Stimulated activated CD8-positive, alpha-beta memory T cell treated with anti-CD3 and anti-CD28 coated beads, Interleukin-12 subunit alpha, Interleukin-12 subunit beta, amount 100 ng/mL, for 24 hours (primary cell): ENCODE measurements around the gene AJAP1.

Source experiments
- DNase-seq: peaks from one replicate; pipeline ENCODE4 v3.0.0-alpha.2; 2020; ENCODE audit errors: extremely low read depth

AJAP1 gene

DNA sequence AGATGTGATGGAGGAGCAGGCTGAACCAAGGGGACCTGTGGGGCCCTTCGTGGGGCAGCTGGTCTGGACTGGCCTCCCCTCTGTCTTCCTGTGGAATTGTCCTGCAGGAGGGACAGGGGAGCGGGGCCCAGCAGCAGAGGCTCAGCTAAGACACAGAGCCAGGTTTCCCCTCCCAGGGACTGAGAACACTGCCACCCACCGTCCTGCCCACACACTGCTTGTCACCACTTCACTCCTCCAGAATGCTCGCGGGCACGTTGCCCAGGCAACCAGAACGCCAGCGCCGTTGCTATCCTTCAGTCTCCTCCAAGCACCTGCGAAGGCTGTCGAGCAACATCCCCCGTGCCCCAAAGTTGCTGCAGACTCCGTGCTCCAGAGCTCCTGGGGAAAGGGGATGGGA is 46.4 kb downstream of the AJAP1 start:
- no peak for DNase-seq

DNA sequence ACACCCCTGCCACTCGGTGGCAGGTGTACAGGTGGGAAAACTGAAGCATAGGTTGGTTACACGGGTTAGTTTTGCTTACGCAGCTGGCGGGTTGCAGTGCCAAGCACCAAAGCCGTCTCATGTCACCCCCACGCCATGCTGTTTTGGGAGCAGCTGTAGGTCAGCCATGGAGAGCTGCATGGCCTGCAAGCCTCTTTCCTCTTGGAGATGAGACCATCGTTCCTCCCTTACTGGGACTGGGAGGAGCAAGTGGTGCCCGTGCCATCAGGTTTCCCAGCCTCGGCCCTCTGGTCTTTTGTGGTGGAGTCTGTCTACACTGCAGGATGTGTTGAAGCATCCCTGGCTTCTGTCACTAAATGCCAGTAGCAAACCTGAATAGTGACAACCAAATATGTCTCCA is 46.9 kb downstream of the AJAP1 start:
- no peak for DNase-seq

DNA sequence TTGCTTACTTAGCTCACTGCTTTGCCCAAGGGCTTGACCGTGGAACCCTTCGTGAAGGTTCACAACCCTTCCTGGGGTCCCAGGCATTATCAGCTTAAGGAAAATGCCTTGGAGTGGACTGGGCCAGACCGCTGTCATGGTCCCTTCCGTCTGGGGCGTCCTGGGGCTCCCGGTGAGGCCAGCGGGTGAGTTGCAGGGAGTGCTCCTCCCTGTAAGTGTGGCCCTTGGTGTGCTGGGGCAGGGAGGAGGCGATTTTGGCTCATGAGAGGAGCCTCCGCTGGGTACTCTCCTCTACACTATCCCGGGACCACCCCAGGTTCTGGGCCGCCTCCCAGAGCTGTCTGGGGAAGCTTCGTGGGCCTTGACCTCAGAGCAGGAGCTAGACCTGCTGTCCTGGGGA is 48.1 kb downstream of the AJAP1 start:
- DNase-seq: no peak

DNA sequence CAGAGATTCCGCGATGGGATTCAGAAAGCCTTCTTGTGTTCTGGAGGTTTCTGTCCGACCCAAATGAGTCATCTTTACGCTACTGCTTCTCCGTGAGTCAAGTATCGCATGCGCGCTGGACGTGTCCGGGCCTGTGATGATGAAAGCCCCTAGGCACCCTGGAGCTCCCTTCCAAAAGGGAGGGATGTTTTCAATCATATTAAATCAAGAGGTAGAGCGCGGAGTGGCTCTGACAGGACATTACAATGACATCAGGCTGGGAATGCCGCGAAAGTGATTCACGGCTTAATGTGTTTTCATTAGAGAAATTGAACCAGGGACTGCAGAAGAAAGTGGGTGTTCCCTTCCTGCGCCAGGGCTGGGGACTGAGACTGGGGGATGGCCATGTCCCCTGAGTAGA is 48.5 kb downstream of the AJAP1 start:
- no peak for DNase-seq

DNA sequence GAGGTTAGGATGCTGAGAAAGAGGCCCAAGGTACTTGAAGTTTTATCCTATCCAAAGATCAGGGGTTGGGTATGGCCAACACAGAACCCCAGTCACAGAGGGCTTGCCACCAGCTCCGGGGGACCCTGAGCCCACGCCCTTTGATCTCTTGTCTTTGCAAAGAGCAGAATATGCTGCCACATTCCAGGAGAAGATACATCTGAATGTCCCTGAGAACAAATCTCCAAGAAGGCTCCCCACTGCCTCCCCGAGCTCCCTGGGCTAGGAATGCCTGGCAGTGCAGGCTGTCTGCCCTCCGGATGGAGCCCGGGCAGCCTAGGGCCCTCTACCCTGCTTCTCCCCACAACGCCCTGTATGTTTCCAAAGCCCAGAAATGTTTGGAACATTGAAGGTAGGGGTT is 49.2 kb downstream of the AJAP1 start:
- DNase-seq: no peak

DNA sequence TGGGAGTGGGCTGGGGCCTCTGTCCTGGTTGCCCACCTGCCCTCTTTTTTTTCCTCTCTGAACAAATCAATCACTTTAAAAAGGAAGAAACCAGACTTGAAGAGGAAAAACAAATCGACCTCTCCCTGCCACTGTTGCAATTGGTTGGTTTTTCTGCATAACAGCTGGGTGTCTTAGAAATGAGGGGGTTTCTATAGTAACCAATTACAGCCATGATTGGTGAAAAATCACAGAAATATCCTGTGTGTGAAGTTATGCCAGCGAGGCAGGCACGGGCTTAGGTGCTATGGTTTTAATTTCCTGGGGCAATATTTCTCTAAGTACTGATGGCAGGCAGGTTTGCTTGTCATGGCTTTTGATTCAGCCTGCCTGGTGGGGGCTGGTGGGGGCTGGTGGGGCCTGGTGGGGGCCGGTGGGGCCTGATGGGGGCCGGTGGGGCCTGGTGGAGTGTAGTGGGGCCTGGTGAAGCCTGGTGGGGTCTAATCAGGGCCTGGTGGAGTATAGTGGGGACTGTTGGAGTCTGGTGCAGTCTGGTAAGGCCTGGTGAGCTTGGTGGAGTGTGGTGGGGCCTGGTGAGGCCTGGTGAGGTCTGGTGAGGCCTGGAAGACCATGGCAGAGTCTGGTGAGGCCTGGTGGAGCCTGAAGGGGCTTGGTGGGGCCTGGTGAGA is 54.6 kb downstream of the AJAP1 start:
- no peak for DNase-seq

DNA sequence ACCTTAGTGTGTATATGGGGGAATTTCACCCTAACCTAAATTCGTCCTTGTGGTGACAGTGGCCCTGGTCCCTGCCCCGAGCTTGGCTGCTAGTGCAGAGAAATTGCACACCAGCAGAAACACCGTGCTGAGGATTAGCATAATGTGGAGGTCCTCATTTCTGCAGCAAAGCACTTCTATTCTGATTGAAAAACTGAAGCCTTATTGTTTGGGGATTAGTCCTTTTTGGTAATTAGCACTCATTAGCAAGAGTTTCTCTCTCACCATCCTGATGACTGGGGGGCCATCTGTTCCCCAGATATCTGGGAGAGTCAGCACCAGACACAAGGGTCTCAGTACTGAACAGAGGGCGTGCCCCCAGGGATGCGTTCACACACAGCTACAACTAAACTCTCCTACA is 55.2 kb downstream of the AJAP1 start:
- DNase-seq: no peak

DNA sequence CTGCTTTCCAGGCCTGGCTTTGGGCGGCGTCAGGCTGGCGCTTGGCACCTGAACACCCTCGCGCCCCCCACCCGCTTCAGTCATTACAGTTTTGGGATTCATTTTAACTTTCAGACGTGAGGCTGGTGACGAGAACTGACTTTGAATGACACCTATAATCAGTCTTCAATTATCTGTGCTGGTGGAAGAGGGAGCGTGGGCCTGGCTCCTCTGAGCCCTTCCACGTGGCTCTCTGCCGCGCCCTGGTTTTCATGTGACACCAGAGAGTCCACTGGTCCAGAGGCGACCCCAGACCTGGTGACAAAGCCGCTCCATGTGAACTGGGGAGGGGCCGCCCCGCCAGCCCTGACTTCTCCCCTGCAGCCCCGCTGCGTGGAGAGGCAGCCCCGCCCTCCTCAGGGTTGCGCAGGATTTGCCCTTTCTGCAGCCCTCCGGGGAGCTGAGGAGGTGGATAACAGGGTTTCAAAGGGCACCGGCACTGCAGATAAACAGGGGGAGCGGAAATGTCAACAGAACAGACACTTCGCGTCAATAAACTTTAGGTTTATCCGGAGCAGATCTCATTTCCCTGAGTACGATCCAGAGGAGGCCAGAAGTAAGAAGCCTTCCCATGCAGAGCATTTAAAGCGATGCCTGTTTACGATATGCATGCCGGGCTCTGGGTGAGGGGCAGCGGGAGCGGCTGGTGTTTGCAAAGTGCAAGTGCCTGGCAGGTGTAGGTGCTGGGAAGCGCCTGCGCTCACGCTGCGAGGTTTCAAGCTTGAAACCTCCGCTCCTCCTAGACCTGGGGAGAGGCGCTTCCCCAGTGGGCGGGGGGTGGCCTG is 56.4 kb downstream of the AJAP1 start:
- no peak for DNase-seq

DNA sequence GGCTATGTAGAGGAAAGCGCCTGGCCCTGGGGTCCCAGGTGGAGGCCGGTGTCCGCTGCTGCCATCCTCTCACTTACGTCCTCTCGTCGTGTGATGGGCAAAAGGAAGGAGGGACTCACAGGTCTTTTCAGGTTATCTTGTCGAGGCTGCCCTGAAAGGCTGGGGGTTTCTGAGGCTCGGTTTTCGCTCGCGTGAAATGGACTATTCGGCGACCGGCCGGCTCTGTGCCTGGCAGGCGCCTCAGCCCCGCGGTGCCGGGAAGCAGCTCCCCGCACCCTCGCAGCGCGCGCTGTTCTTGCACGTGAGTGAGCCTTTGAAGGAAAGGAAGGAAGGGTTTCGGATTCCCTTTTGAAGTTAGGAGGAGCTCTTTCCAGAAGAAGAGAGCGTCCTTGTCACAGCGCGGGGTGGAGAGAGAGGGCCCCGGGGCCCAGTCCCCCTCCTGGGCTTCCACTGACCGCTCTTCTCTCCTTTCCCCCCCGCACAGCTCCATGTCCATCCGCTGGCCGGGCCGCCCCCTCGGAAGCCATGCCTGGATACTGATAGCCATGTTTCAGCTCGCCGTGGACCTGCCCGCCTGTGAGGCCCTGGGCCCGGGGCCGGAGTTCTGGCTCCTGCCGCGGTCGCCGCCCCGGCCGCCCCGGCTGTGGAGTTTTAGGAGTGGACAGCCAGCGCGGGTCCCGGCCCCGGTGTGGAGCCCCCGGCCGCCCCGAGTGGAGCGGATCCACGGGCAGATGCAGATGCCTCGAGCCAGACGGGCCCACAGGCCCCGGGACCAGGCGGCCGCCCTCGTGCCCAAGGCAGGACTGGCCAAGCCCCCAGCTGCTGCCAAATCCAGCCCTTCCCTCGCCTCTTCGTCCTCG is 57.2 kb downstream of the AJAP1 start:
- DNase-seq: no peak

DNA sequence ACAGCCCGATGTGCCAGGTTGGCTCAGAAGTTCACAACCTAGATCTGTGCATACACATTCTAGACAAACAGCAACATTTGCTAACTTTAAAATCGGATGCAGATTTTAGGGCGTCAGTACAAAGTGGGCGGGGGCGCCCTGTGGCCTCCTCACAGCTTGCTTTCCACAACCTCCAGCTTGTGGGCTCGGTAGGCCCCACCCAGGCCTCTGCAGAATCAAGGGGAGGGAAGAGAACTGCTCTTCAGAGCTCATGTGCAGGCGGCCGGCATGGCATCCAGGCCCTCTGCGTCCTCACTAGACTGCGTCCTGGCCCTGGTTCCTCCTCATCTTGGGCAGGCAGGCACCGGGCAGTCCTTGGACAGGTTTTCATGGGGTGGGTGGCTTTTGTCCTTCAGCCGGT is 59.3 kb downstream of the AJAP1 start:
- DNase-seq: no peak

DNA sequence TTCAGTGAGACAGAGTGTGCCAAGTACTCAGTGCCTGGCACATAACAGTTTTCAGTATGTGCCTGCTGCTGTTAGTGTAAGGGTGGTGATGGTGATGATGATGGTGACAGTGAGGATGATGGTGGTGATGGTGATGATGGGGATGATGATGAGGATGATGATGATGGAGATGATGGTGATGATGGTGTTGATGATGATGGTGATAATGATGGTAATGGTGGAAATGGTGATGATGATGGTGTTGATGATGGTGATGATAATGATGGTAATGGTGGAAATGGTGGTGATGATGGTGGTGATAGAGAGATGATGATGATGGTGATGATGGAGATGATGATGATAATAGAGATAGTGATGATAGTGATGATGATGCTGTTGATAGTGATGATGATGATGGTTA is 62.0 kb downstream of the AJAP1 start:
- no peak for DNase-seq

DNA sequence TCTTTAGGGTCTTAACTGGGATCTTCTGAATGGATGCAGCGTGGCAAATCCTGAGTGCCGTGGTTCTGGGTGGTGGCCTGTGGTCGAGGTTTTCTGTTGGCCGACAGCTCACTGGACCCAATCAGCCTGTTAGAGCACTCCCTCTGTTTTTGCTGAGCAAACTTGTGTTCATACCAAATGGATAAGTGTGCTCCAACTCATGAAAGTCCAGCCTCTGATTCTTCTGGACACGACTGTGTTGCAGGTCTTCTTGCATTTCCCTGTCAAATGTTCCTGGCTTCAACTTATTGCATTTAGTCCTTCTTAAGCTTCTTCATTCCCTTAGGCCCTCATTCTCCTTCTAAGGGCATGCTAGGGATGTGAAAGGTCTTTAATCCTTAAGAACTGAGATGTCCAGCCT is 63.7 kb downstream of the AJAP1 start:
- no peak for DNase-seq

DNA sequence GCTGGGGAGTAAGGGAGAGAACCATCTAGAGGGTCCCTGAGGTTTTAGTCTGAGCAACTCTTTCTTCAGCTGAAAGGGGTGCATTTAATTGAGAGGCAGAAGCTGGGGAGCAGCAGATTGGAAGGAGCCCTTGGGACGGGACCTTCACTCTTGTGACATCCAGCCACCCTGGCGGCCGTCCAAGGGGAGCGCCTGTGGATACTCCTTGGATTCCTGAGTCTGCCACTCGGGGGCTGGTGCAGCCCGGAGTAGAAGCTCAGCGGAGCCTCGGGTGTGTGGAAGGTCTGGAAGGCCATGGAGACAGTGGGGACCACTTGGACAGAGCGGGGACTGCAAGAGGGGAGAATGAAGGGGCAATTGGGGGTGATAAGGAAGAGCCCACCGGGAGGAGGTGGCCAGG is 68.7 kb downstream of the AJAP1 start:
- DNase-seq: no peak

DNA sequence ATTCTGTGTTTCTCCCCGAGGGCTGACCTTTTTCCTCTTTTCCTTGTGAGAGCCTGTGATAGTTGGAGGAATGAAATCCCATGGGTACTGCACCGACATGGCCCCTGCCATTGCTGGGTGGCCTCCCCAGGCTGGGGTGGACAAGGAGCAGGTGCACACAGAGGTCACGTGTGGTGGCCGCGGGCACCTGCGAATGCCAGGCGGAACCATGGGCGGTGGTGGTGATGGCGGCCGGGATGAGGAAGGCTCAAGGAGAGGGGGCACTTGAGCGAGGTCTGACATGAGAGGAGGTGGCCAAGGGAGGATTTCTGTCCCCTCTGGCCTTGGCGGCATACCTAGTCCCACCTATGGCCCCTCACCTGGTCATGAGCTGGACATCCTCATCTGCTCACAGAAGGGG is 69.6 kb downstream of the AJAP1 start:
- DNase-seq: no peak

DNA sequence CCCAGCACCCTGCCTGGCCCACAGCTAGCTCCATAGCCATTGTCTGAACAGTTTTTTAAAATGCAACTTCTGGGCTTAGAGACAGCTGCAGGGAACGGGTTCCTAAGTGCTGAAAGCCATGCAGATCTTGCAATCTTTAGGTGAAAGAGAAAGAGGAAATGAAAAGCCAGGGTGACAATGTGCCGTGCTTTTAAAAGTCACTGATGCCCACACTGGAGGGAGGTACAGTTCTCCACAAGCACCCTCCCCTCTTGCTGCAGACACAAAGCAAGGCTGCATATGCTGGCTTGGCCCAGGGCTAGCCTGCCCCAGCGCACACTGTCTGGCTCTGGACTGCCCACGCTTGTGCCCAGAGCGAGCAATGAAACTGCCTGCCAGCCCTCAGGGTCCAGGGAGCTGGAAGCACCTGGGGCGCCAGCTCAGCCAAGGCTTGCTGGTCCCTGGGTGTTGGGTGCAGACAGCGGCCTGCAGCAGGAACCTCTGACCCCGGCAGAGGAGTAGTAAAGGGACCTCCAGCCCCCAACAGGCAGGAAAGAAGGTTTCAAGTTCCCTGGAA is 70.4 kb downstream of the AJAP1 start:
- no peak for DNase-seq

DNA sequence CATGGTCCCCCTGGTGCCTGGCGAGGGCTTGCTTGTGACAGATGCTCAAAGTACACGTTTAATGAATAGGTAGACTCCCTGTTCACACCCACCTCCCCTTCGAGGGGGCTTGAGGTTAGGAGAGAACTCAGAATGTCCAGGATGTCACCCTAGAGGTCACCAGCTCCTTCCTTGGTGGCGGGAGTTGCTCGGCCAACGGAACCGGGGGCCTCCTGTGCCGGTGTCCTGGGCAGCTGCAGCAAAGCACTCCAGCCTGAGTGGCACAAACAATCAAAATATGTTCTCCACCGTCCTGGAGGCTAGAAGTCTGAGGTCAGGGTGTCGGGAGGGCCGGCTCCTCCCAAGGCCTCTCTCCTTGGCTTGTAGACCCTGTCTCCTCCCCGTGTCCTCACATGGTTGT is 71.0 kb downstream of the AJAP1 start:
- no peak for DNase-seq

DNA sequence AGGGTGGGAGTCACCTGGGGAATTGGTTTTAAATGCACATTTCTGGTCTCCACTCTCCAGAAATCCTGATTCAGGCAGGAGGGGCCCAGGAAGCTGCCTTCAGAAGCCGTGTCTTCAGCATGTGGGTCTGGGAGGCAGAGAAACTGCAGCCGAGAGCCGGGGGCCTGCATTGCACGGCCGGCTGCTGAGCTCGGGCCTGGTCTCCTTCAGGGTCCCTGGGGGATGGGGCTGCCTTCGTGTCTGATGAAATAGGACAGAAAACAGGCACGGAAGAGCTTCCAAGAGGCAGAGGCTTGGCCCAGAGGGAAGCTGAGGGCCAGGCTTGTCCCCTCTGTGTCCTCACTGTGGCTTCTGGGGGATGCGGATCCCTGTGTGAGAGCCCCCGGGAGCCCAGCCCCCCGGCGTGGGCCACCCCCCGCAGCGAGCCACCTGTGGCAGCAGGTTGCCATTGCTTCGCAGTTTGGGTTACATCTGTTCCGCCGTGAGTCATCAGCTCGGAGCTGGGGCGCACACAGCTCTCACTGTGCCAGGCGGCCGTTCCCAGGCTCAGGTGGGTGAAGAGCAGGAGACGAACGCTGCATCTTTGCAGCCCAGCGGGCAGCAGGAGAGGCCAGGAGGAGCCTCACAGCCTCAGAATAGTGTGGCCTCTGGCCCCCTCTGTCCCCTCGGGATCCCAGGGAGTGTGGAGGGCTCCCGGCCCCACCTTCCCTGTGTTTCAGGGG is 72.4 kb downstream of the AJAP1 start:
- no peak for DNase-seq

DNA sequence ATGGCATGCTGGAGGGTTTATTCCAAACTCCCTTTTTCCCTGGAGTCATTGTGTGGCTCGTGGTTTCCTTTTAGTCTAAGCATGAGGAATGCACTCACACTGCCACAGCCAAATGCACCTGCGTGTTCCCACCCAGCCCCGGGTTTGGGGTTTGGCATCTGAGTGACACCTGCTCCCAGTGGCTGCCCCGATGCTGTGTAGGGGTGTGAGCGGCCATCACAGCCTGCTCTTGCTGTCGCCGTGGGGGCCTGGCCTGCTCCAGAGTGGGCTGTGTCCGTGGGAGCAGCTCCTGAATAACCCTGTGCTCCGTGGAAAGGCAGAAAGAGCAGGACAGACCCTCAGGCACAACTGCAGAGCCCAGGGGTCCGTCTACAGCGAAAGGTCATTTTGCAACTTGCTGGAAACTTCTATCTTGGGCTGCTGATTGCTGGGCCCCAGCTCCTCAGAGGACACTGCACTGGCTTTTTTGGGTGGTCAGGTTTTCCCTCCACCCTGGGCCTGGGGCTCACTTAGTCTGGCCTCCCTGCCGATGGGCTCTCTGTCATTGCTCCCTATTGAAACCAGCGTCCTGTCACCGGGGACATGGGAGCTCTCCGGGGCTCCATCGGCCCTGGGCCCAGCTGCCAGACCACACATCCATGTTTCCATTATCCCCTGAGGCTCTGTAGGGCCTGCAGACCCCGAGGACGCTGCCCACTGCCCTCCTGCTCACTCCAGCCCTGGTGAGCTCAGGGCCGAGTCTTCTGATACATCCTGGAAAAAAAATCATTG is 74.1 kb downstream of the AJAP1 start:
- no peak for DNase-seq

DNA sequence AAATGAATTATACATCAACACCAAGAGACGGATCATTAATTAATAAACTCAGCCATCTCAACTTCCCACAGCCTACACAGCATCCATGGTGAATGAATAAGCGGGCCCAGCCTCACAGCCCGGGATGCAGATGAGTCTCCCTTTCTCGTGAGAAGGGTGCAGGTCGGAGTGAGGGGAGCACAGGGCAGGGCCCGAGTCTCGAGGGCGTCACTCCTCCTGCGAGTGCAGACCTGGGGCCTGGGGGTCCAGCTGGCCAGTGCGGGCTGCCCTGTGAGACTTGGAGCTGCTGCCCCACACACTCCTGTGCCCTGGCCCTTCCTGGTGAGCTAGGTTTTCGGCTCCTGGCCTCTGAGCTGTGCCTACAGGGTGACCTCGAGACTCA is 74.7 kb downstream of the AJAP1 start:
- DNase-seq: no peak

DNA sequence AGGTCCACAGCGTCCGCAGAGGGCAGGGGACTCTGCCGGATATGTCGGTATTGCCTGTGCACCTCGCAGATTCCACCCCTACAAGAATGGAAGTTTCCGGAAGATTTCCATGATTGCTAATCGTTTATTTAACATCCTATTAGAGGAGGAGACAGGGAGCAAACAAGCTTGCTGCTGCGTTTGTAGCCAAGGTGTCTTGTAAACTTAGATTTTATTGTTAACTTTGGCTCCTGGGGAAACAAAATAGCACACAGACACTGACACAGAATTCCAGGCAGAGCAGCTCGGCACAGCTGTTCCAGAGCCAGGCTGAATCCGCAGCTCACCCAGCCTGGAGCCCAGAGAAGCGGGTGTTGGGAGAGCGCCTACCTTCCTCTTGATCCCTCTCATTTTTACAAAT is 75.7 kb downstream of the AJAP1 start:
- no peak for DNase-seq
